ENCODE measurements around the gene DXO.
"Not testable (repeated sequence)": the region's sequence is repeated elsewhere in the genome, so short reads cannot be mapped to it uniquely, and the experiment has no call there.

DNA sequence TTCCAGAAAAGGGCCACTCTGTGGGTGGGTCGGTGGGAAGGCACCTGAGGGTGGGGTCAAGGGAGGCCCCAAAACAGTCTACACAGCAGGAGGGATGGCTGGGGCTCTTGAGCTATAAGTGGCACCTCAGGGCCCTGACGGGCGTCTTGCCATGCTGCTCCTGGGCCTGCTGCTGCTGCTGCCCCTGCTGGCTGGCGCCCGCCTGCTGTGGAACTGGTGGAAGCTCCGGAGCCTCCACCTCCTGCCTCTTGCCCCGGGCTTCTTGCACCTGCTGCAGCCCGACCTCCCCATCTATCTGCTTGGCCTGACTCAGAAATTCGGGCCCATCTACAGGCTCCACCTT is 33.6 kb upstream of the DXO start:
- not testable (repeated sequence) for TF ChIP-seq FOXK2 (IDR thresholded peaks at IDR 0.05); TARDBP (IDR thresholded peaks at IDR 0.05); SP1 (IDR thresholded peaks at IDR 0.05); CTBP1 (IDR thresholded peaks at IDR 0.05; ENCODE audit: borderline replicate concordance); FOXA1 (IDR thresholded peaks at IDR 0.05); FOXM1 (IDR thresholded peaks at IDR 0.05; ENCODE audit: borderline replicate concordance)

All from HEK293T (cell line).